ENCODE measurements around the gene CHRNA4.

GRCh38 chr20:63406011-63406410, 44.9 kb upstream of the CHRNA4 start:
- TF ChIP-seq, protein P1, sequence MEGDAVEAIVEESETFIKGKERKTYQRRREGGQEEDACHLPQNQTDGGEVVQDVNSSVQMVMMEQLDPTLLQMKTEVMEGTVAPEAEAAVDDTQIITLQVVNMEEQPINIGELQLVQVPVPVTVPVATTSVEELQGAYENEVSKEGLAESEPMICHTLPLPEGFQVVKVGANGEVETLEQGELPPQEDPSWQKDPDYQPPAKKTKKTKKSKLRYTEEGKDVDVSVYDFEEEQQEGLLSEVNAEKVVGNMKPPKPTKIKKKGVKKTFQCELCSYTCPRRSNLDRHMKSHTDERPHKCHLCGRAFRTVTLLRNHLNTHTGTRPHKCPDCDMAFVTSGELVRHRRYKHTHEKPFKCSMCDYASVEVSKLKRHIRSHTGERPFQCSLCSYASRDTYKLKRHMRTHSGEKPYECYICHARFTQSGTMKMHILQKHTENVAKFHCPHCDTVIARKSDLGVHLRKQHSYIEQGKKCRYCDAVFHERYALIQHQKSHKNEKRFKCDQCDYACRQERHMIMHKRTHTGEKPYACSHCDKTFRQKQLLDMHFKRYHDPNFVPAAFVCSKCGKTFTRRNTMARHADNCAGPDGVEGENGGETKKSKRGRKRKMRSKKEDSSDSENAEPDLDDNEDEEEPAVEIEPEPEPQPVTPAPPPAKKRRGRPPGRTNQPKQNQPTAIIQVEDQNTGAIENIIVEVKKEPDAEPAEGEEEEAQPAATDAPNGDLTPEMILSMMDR (IDR thresholded peaks at IDR 0.05; ENCODE audit: low read depth, low read length, poor library complexity, severe bottlenecking): no peak
- TF ChIP-seq EZH2phosphoT487 (IDR thresholded peaks at IDR 0.05; ENCODE audit: borderline replicate concordance, low read length): no peak

Data from DOHH2 (cell line).